Sigmoid colon (tissue), 7 donors: ENCODE measurements around the gene GADL1. TPM values are rescaled to one million over a fixed set of nuclear protein-coding genes. Genes with fewer than 3 reads are reported as not detected.
A peak's percentile ranks its signal among the peaks of the same experiment; 100 is the strongest.

Experiments
- DNase-seq: peaks from one replicate; pipeline ENCODE4 v3.0.0-alpha.2; 2019
- H3K27ac ChIP-seq, 4 donors: fragments of 200-600 bp; sonication (generic); one replicate each; pipeline ENCODE4 v1.5.1; 2016 to 2019; ENCODE audit warnings: mild to moderate bottlenecking in 1 of 4
- H3K27me3 ChIP-seq, 3 donors: fragments of 200-600 bp; sonication (generic); one replicate each; pipeline ENCODE4 v1.5.1; 2019; ENCODE audit warnings: mild to moderate bottlenecking in 1 of 3
- H3K36me3 ChIP-seq, 4 donors: fragments of 200-600 bp; sonication (generic); one replicate each; pipeline ENCODE4 v1.5.1; 2016 to 2019
- H3K4me1 ChIP-seq, 4 donors: fragments of 200-600 bp; sonication (generic); one replicate each; pipeline ENCODE4 v1.5.1; 2017 to 2019
- H3K4me3 ChIP-seq, 4 donors: fragments of 200-600 bp; sonication (generic); one replicate each; pipeline ENCODE4 v1.5.1; 2017 to 2019; ENCODE audit warnings: mild to moderate bottlenecking in 2 of 4, moderate library complexity in 1 of 4
- H3K9me3 ChIP-seq, 4 donors: fragments of 200-600 bp in 3 of 4; sonication (generic) in 3 of 4; one replicate each; pipeline versions ENCODE4 v1.5.1 to v1.6.1; 2013 to 2019
- EP300 ChIP-seq, 4 donors: sonication (generic); formaldehyde crosslinking; IDR thresholded peaks; one replicate each; pipeline ENCODE4 v1.6.1; 2017; ENCODE audit warnings: antibody characterized with exemption in 4 of 4
- POLR2A ChIP-seq, 2 donors: fragments of 450-650 bp; IDR thresholded peaks; one replicate each; pipeline ENCODE4 v1.6.1; 2016; ENCODE audit warnings: antibody characterized with exemption in 2 of 2, mild to moderate bottlenecking in 2 of 2, moderate library complexity in 2 of 2
- POLR2AphosphoS5 ChIP-seq, 4 donors: sonication (generic); formaldehyde crosslinking; IDR thresholded peaks; one replicate each; pipeline ENCODE4 v1.6.1; 2017; ENCODE audit warnings: antibody characterized with exemption in 4 of 4
- WGBS, 2 donors: extraction: QIAGEN DNeasy Blood & Tissue Kit; methylation state at CpG; one replicate each; pipeline ENCODE4 v1.1.7; 2013; 5-methylcytosine and 5-hydroxymethylcytosine counted together
- intact Hi-C: fragments of 100-400 bp; cut with DNase I; formaldehyde crosslinking; loops from one replicate; pipeline ENCODE4 v1.15.1; 2023
- polyA plus RNA-seq, 3 donors: library from polyadenylated mRNA; stranded (reverse); fragments of 200-250 nt; gene quantifications; one replicate each; pipeline ENCODE4 v1.2.3, GENCODE V29; 2013
- total RNA-seq, 4 donors: library from RNA; depleted of rRNA; stranded (reverse); fragments of >200 nt; gene quantifications; one replicate each; pipeline ENCODE4 v1.1.0, GENCODE V29; 2016
- TF ChIP-seq, protein P1 (sequence below), 4 experiments: fragments of 450-650 bp in 3 of 4; fragments of 200-600 bp in 1 of 4; IDR thresholded peaks; one replicate each; pipeline ENCODE4 v1.5.1; 2016 to 2019; ENCODE audit warnings: antibody characterized with exemption in 4 of 4, mild to moderate bottlenecking in 3 of 4, moderate library complexity in 2 of 4
- donor health status: healthy with polysubstance abuse.
- donor health status: Bipolar disorder and iron deficiency.
- donor health status: healthy.

Gene GADL1
- total and polyA plus RNA-seq, 7 donors: not detected

GRCh38 chr3:30904996-30905395, 10.5 kb upstream of the GADL1 start:
- intact Hi-C loops: no loop called here
- Histone ChIP-seq H3K36me3 (no peaks in the 10 kb centered on the region), H3K4me3 (no peak overlapping the region), H3K9me3 (no peaks in the 10 kb centered on the region), H3K4me1 (no peaks in the 10 kb centered on the region), H3K27ac (no peak overlapping the region), H3K27me3 (no peaks in the 10 kb centered on the region)
- 60 to 76% methylated on average over 4 of the region's 4 CpGs for WGBS, 2 donors
- DNase-seq: no peak
- TF ChIP-seq POLR2AphosphoS5 (IDR thresholded peaks at IDR 0.05): no peak
- TF ChIP-seq POLR2A (IDR thresholded peaks at IDR 0.05): no peak

DNA sequence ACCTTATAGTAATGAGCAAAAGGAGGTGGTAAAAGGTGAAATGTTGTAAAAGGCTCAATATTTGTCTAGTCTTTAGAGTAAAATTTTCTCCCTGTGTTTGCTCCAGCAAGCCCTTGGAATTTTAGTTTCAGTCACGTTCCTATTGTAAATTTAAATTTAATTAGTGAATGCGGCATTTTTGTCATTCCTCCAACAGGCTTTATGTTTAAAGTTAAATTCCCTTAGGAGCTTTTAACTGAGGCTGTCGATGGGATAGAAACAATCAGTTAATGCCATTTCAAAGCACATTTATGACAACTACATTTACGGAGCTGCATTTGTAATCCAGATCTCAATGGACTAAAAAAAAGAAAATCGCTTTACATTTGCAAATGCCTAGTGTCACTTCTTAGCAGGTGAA, 868 bp upstream of the GADL1 start:
- Histone ChIP-seq H3K9me3 (no peaks in the 10 kb centered on the region), H3K27me3 (peaks cover 0 to 11% (median 0%) of the 10 kb centered on the region in 3 donors), H3K27ac (peak overlapping the region in 1 of 4 donors; percentile 74), H3K36me3 (no peaks in the 10 kb centered on the region), H3K4me1 (peaks cover 0 to 5% (median 2%) of the 10 kb centered on the region in 4 donors), H3K4me3 (no peak overlapping the region)
- whole genome bisulfite sequencing, 2 donors: 81 to 87% methylated on average over 5 of the region's 5 CpGs
- intact Hi-C loops: no loop called here
- TF ChIP-seq POLR2AphosphoS5 (IDR thresholded peaks at IDR 0.05): no peak
- TF ChIP-seq, protein P1, sequence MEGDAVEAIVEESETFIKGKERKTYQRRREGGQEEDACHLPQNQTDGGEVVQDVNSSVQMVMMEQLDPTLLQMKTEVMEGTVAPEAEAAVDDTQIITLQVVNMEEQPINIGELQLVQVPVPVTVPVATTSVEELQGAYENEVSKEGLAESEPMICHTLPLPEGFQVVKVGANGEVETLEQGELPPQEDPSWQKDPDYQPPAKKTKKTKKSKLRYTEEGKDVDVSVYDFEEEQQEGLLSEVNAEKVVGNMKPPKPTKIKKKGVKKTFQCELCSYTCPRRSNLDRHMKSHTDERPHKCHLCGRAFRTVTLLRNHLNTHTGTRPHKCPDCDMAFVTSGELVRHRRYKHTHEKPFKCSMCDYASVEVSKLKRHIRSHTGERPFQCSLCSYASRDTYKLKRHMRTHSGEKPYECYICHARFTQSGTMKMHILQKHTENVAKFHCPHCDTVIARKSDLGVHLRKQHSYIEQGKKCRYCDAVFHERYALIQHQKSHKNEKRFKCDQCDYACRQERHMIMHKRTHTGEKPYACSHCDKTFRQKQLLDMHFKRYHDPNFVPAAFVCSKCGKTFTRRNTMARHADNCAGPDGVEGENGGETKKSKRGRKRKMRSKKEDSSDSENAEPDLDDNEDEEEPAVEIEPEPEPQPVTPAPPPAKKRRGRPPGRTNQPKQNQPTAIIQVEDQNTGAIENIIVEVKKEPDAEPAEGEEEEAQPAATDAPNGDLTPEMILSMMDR (IDR thresholded peaks at IDR 0.05): no peak
- no peak for TF ChIP-seq EP300 (IDR thresholded peaks at IDR 0.05)
- no peak for TF ChIP-seq POLR2A (IDR thresholded peaks at IDR 0.05)
- DNase-seq: no peak

- Histone ChIP-seq H3K36me3 (no peaks in the 10 kb centered on the region), H3K27me3 (peaks cover 0 to 11% (median 0%) of the 10 kb centered on the region in 3 donors), H3K27ac (peak overlapping the region in 1 of 4 donors; percentile 74), H3K4me1 (peaks cover 0 to 5% (median 2%) of the 10 kb centered on the region in 4 donors), H3K4me3 (peak overlapping the region; percentile 39 to 71 (median 56)), H3K9me3 (no peaks in the 10 kb centered on the region)
- DNase-seq: no peak
- whole genome bisulfite sequencing, 2 donors: 27 to 47% methylated on average over 8 of the region's 8 CpGs
- intact Hi-C loops: no loop called here
- TF ChIP-seq, protein P1 (IDR thresholded peaks at IDR 0.05): no peak
- TF ChIP-seq EP300 (IDR thresholded peaks at IDR 0.05) (no peak), POLR2A (IDR thresholded peaks at IDR 0.05) (no peak), POLR2AphosphoS5 (IDR thresholded peaks at IDR 0.05) (no peak)
Measured at GRCh38 chr3:30893678-30894325, 659 bp downstream of the GADL1 start.

GRCh38 chr3:30890907-30891306, 3.6 kb downstream of the GADL1 start:
- peaks cover 0 to 5% (median 2%) of the 10 kb centered on the region in 4 donors for H3K4me1 ChIP-seq

DNA sequence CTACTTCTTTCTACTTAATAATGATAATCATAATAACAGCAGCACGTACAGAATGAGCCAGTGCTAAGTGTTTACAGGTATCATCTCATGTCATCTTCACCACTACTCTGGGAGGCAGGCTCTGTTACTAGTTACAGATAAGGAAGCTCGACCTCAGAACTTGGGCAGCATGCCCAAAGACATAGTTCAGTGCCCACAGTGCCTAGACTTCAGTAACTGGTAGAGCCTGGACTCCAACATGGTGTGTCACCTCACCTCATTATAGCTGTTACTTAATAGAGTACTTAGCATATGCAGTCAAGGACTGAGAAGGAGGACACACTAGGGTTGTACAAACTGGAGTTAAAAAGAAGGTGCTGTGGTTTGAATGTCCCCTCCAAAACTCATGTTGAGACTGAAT, 7.6 kb downstream of the GADL1 start:
- 65 to 81% methylated on average over 2 of the region's 2 CpGs for WGBS, 2 donors
- TF ChIP-seq, protein P1 (IDR thresholded peaks at IDR 0.05): no peak
- no peak for TF ChIP-seq EP300 (IDR thresholded peaks at IDR 0.05)
- no peak overlapping the region for H3K4me3 ChIP-seq
- no peaks in the 10 kb centered on the region for H3K4me1 ChIP-seq
- intact Hi-C loops: no loop called here
- H3K9me3 ChIP-seq: no peaks in the 10 kb centered on the region
- H3K27ac ChIP-seq: no peak overlapping the region
- peaks cover 0 to 4% (median 0%) of the 10 kb centered on the region in 3 donors for H3K27me3 ChIP-seq
- no peak for DNase-seq
- H3K36me3 ChIP-seq: no peaks in the 10 kb centered on the region

More at GRCh38 chr3:30890907-30891306, 3.6 kb downstream of the GADL1 start:
- TF ChIP-seq, protein P1 (IDR thresholded peaks at IDR 0.05): no peak
- TF ChIP-seq POLR2A (IDR thresholded peaks at IDR 0.05) (no peak), EP300 (IDR thresholded peaks at IDR 0.05) (no peak), POLR2AphosphoS5 (IDR thresholded peaks at IDR 0.05) (no peak)
- Histone ChIP-seq H3K9me3 (no peaks in the 10 kb centered on the region), H3K36me3 (no peaks in the 10 kb centered on the region), H3K27me3 (peaks cover 0 to 11% (median 4%) of the 10 kb centered on the region in 3 donors), H3K4me3 (no peak overlapping the region), H3K27ac (no peak overlapping the region)
- 28 to 62% methylated on average over 1 of the region's 1 CpG for WGBS, 2 donors
- intact Hi-C loops: no loop called here
- no peak for DNase-seq
